Peyer's patch (tissue), 4 donors: ENCODE data around the gene ANXA6. TPM values are rescaled to one million over a fixed set of nuclear protein-coding genes. Genes with fewer than 3 reads are reported as not detected.

Experiments
- DNase-seq, 3 donors: peaks; one replicate each; pipeline ENCODE4 v3.0.0-alpha.2; 2017 to 2019
- H3K27ac ChIP-seq, 4 donors: fragments of 200-600 bp; sonication (generic); one replicate each; pipeline ENCODE4 v1.5.1; 2016 to 2019
- H3K27me3 ChIP-seq, 2 donors: fragments of 200-600 bp; sonication (generic); one replicate each; pipeline ENCODE4 v1.5.1; 2019
- H3K36me3 ChIP-seq, 3 donors: fragments of 200-600 bp; sonication (generic); one replicate each; pipeline ENCODE4 v1.5.1; 2016 to 2019
- H3K4me1 ChIP-seq, 4 donors: fragments of 200-600 bp; sonication (generic); one replicate each; pipeline ENCODE4 v1.5.1; 2016 to 2019
- H3K4me3 ChIP-seq, 4 donors: fragments of 200-600 bp; sonication (generic); 1 replicate in 3 of 4; 2 replicates in 1 of 4; pipeline ENCODE4 v1.5.1; 2016 to 2019; ENCODE audit warnings: mild to moderate bottlenecking in 1 of 4
- H3K9me3 ChIP-seq, 4 donors: fragments of 200-600 bp; sonication (generic); one replicate each; pipeline ENCODE4 v1.5.1; 2016 to 2019; ENCODE audit warnings: mild to moderate bottlenecking in 1 of 4
- POLR2A ChIP-seq, 2 donors: fragments of 450-650 bp; IDR thresholded peaks; one replicate each; pipeline ENCODE4 v1.5.1; 2017; ENCODE audit warnings: antibody characterized with exemption in 2 of 2, mild to moderate bottlenecking in 2 of 2, moderate library complexity in 2 of 2
- total RNA-seq, 4 donors: library from RNA; depleted of rRNA; stranded (reverse); fragments of >200 nt; gene quantifications; one replicate each; pipeline ENCODE4 v1.1.0, GENCODE V29; 2016
- TF ChIP-seq, protein P1 (sequence below), 6 experiments: fragments of 450-650 bp in 4 of 6; fragments of 200-600 bp in 2 of 6; sonication (generic) in 1 of 6; IDR thresholded peaks; one replicate each; pipeline ENCODE4 v1.5.1; 2017 to 2019; ENCODE audit warnings: antibody characterized with exemption in 6 of 6, mild to moderate bottlenecking in 3 of 6, moderate library complexity in 1 of 6

Gene ANXA6
- total RNA-seq, 4 donors from 2014 or later: 11.2 to 228 (median 30.1) TPM

DNA sequence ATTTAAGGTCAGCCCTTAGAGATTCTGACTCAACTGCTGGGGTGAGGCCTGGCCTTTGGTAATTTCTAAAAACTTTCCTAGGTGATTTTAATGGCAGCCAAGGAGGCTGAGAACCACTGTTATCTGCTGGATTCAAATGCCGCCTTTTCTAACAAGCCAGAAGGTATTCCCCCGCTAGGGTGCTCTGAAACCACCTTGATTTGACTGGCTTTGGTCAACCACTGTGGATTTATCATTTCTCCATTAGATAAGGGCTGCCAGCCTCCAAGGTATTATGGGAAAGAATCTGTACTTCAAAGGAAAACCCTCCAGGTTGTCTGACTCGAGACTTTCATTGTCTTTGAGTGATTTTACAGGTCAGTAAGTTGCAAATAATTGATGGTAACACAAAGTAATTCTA is 4.3 kb downstream of the ANXA6 start:
- no peak overlapping the region for H3K4me3 ChIP-seq
- TF ChIP-seq POLR2A (IDR thresholded peaks at IDR 0.05): no peak
- TF ChIP-seq, protein P1, sequence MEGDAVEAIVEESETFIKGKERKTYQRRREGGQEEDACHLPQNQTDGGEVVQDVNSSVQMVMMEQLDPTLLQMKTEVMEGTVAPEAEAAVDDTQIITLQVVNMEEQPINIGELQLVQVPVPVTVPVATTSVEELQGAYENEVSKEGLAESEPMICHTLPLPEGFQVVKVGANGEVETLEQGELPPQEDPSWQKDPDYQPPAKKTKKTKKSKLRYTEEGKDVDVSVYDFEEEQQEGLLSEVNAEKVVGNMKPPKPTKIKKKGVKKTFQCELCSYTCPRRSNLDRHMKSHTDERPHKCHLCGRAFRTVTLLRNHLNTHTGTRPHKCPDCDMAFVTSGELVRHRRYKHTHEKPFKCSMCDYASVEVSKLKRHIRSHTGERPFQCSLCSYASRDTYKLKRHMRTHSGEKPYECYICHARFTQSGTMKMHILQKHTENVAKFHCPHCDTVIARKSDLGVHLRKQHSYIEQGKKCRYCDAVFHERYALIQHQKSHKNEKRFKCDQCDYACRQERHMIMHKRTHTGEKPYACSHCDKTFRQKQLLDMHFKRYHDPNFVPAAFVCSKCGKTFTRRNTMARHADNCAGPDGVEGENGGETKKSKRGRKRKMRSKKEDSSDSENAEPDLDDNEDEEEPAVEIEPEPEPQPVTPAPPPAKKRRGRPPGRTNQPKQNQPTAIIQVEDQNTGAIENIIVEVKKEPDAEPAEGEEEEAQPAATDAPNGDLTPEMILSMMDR (IDR thresholded peaks at IDR 0.05): no peak
- no peak for DNase-seq
- H3K4me1 ChIP-seq: peaks cover 3 to 79% (median 46%) of the 10 kb centered on the region in 4 donors
- H3K27me3 ChIP-seq: no peaks in the 10 kb centered on the region
- H3K9me3 ChIP-seq: no peaks in the 10 kb centered on the region
- H3K27ac ChIP-seq: peak overlapping the region; percentile 17 to 83 (median 56)
- no peaks in the 10 kb centered on the region for H3K36me3 ChIP-seq

DNA sequence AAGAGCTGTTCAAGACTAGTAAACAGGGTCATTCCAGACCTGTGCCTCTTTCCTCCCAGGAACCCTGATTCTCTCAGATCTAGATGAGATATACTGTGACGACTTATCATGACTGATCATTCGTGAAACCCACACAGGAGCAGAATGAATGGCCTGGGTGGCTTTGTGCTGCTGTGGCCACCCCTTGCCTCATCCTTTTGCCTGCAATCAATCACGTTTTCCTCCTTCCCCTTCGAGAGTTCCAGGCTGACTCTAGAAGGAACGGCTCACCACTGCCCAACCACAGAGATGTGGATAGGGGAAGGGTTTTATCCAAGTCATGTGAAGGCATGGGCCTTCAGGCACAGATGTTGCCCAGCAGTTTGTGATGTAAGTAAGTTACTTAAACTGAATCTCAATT is 5.8 kb downstream of the ANXA6 start:
- Histone ChIP-seq H3K27ac (peak overlapping the region; percentile 72 to 83 (median 76)), H3K9me3 (no peaks in the 10 kb centered on the region), H3K36me3 (no peaks in the 10 kb centered on the region), H3K4me1 (peaks cover 3 to 73% (median 44%) of the 10 kb centered on the region in 4 donors), H3K27me3 (no peaks in the 10 kb centered on the region), H3K4me3 (no peak overlapping the region)
- TF ChIP-seq, protein P1 (IDR thresholded peaks at IDR 0.05): no peak
- TF ChIP-seq POLR2A (IDR thresholded peaks at IDR 0.05): no peak
- DNase-seq: peak in 2 of 3 donors; percentile 27 to 54

DNA sequence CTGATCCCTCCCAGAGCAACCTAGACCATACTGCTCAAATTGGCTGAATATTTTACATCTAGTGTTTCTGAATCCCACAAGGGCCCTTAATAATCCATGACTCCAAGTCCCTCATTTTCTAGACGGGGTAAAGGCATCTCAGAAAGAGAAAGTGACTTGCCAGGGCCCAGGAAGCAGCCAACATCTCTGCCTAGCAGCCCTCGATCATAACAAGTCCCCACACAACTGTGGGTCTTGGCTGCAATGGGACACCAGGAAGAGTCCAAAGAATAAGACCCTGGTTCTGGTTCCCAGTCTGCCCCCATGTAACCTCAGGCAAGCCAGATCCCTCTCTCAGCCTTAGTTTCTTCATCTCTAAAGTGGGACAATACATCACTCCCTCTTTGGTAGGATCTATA is 6.3 kb downstream of the ANXA6 start:
- no peak for TF ChIP-seq POLR2A (IDR thresholded peaks at IDR 0.05)
- TF ChIP-seq, protein P1 (IDR thresholded peaks at IDR 0.05): no peak
- DNase-seq: no peak
- Histone ChIP-seq H3K27me3 (no peaks in the 10 kb centered on the region), H3K4me3 (peak overlapping the region in 2 of 4 donors; percentile 2), H3K27ac (peak overlapping the region; percentile 72 to 83 (median 76)), H3K4me1 (peaks cover 3 to 68% (median 47%) of the 10 kb centered on the region in 4 donors), H3K36me3 (no peaks in the 10 kb centered on the region), H3K9me3 (no peaks in the 10 kb centered on the region)

DNA sequence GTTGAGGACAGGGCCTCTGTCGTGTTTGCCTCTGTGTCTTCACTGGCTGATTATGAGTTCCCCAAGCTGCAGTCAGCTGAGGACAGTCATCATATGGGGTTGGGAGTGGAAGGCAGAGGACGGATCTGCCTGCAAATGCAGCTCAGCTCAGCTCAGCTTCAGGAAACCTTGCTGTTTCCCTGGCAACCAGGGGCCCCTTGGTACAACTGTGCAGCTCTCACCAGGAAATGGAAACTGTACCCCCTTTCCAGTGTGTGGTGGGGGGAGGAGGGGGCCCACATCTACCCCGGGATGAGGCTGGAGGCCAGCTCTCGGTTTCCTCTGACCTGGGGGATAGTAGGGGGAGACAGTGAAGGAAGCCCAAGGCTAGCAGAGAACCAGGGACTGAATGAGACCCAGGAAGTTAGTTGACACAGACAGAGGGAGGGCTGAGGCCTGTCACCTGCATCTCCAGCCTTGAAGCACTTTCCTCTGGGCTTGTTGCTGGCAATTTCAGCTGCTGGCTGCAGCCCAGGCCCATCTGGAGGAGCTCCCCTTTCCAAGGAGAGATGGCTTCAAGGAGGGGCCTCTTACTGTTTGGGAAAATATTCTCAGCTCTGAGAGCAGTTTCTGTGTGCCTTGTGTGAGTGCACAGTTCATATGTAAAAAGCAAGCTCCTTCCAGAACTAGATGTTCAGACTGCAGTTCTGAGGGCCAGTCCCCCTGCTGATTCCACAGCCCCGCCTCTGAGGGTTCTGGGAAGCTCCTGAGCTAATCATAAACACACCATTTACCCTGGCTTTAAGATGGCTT is 6.9 kb downstream of the ANXA6 start:
- no peaks in the 10 kb centered on the region for H3K36me3 ChIP-seq
- H3K27me3 ChIP-seq: no peaks in the 10 kb centered on the region
- peak overlapping the region; percentile 72 to 83 (median 76) for H3K27ac ChIP-seq
- no peaks in the 10 kb centered on the region for H3K9me3 ChIP-seq
- peak overlapping the region in 3 of 4 donors; percentile 2 for H3K4me3 ChIP-seq
- TF ChIP-seq, protein P1 (IDR thresholded peaks at IDR 0.05): no peak
- no peak for TF ChIP-seq POLR2A (IDR thresholded peaks at IDR 0.05)
- peaks cover 3 to 63% (median 49%) of the 10 kb centered on the region in 4 donors for H3K4me1 ChIP-seq
- DNase-seq: peak in 2 of 3 donors; percentile 85 to 86

DNA sequence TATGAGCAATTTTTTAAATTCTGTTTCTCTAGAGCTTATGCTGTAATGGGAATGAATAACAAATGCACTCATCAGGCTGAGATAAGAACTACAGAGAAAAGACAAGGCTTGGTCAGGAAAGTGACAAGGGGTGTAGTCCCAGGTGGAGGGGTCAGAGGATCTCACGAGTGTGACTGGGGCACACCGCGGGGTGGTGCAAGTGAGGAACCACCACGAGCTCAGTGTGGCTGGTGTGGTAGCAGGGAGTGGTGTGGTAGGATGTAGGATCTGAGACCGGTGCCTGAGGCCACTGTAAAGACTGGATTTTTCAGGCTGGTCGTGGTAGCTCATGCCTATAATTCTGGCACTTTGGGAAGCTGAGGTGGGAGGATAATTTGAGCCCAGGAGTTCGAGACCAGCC is 9.0 kb downstream of the ANXA6 start:
- H3K27me3 ChIP-seq: no peaks in the 10 kb centered on the region
- TF ChIP-seq POLR2A (IDR thresholded peaks at IDR 0.05): no peak
- DNase-seq: no peak
- H3K36me3 ChIP-seq: no peaks in the 10 kb centered on the region
- H3K9me3 ChIP-seq: no peaks in the 10 kb centered on the region
- H3K27ac ChIP-seq: no peak overlapping the region
- no peak overlapping the region for H3K4me3 ChIP-seq
- peaks cover 3 to 52% (median 40%) of the 10 kb centered on the region in 4 donors for H3K4me1 ChIP-seq

DNA sequence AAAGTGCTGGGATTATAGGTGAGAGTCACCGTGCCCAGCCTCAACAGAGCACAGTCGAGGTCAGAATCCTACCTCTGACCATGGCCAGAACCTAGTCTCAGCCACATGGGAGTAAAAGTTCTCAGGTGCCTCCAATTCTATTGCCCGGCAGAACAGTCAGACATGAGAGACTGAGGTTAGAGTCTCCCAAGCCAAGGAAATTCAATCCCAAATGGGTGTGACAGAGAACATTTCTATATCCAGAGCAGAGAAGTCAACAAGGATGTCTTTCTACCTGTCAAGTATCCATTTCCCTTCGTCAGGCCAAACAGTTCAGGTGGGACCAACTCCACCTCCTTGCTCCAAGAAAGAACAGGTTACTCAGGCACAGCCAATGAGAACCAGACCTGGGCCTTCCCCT is 10.5 kb downstream of the ANXA6 start:
- TF ChIP-seq POLR2A (IDR thresholded peaks at IDR 0.05): no peak
- TF ChIP-seq, protein P1 (IDR thresholded peaks at IDR 0.05): no peak
- peaks cover 3 to 50% (median 44%) of the 10 kb centered on the region in 4 donors for H3K4me1 ChIP-seq
- no peak for DNase-seq
- no peak overlapping the region for H3K27ac ChIP-seq
- H3K4me3 ChIP-seq: no peak overlapping the region
- no peaks in the 10 kb centered on the region for H3K36me3 ChIP-seq
- H3K9me3 ChIP-seq: no peaks in the 10 kb centered on the region
- H3K27me3 ChIP-seq: no peaks in the 10 kb centered on the region
